Lower lobe of right lung (tissue), 2 donors: Measurements from ENCODE around the gene SF3A2. TPM values are rescaled to one million over a fixed set of nuclear protein-coding genes. Genes with fewer than 3 reads are reported as not detected.

Experiments
- ATAC-seq, 2 donors: fragments of 200-7000 bp; cut with Tn5 transposase; one replicate each; pipeline ENCODE4 v1.9.1; 2020 to 2022; ENCODE audit warnings: mild to moderate bottlenecking in 2 of 2, moderate library complexity in 2 of 2
- DNase-seq: peaks from one replicate; pipeline ENCODE4 v3.0.0-alpha.2; 2020
- H3K27ac ChIP-seq: fragments of 200-600 bp; one replicate; pipeline ENCODE4 v1.8.0; 2022
- H3K27me3 ChIP-seq: fragments of 200-600 bp; one replicate; pipeline ENCODE4 v1.8.0; 2022; ENCODE audit warnings: low read depth
- H3K36me3 ChIP-seq: fragments of 200-600 bp; one replicate; pipeline ENCODE4 v1.8.0; 2022; ENCODE audit warnings: mild to moderate bottlenecking
- H3K4me1 ChIP-seq: fragments of 200-600 bp; one replicate; pipeline ENCODE4 v1.8.0; 2022
- H3K4me3 ChIP-seq: fragments of 200-600 bp; one replicate; pipeline ENCODE4 v1.8.0; 2022; ENCODE audit warnings: mild to moderate bottlenecking
- H3K9me3 ChIP-seq: fragments of 200-600 bp; one replicate; pipeline ENCODE4 v1.8.0; 2022
- CTCF ChIP-seq: fragments of 200-600 bp; IDR thresholded peaks from one replicate; pipeline ENCODE4 v1.8.0; 2022; ENCODE audit warnings: antibody characterized with exemption, mild to moderate bottlenecking
- intact Hi-C: fragments of 100-400 bp; cut with DNase I; formaldehyde crosslinking; loops from one replicate; pipeline ENCODE4 v1.11.0; 2022
- total RNA-seq: library from RNA; stranded (reverse); fragmentation: NEBNext Ultra II Directional; extraction: Animal tissue kit (Norgen Biotek cat#: 25700); gene quantifications from one replicate; pipeline ENCODE4 v1.2.1, GENCODE V29; 2021
- donor health status: DM: no; HTN: yes; CAD: no; lungs with severe emphysema.

The SF3A2 gene
- total RNA-seq, 1 donor from 2014 or later, result 55.6 TPM

GRCh38 chr19:2214251-2214650, 22.4 kb upstream of the SF3A2 start:
- intact Hi-C loops, result no loop called here
- ATAC-seq (no peak), DNase-seq (no peak)
- Histone ChIP-seq H3K27me3 (no peaks in the 10 kb centered on the region), H3K27ac (peak overlapping the region; percentile 60), H3K4me3 (no peak overlapping the region), H3K4me1 (peaks cover 7% of the 10 kb centered on the region), H3K9me3 (no peaks in the 10 kb centered on the region), H3K36me3 (peaks cover 99% of the 10 kb centered on the region)
- TF ChIP-seq CTCF, result no peak

- H3K27me3 ChIP-seq, result no peaks in the 10 kb centered on the region
- H3K27ac ChIP-seq, result no peak overlapping the region
- H3K4me3 ChIP-seq, result no peak overlapping the region
- ATAC-seq (no peak), DNase-seq (no peak)
- H3K9me3 ChIP-seq, result no peaks in the 10 kb centered on the region
- H3K4me1 ChIP-seq, result peaks cover 7% of the 10 kb centered on the region
- intact Hi-C loops, result no loop called here
- H3K36me3 ChIP-seq, result peaks cover 99% of the 10 kb centered on the region
- no peak for TF ChIP-seq CTCF
Measured at GRCh38 chr19:2215281-2215751, 21.3 kb upstream of the SF3A2 start.

GRCh38 chr19:2216361-2217225, 20.0 kb upstream of the SF3A2 start:
- DNase-seq, result no peak
- Histone ChIP-seq H3K4me3 (no peak overlapping the region), H3K27me3 (no peaks in the 10 kb centered on the region), H3K4me1 (peaks cover 7% of the 10 kb centered on the region), H3K36me3 (peaks cover 99% of the 10 kb centered on the region), H3K27ac (no peak overlapping the region), H3K9me3 (no peaks in the 10 kb centered on the region)
- intact Hi-C loops, result no loop called here
- ATAC-seq, result no peak
- TF ChIP-seq CTCF, result no peak

- no peak overlapping the region for H3K27ac ChIP-seq
- H3K36me3 ChIP-seq, result peaks cover 99% of the 10 kb centered on the region
- intact Hi-C loops, result no loop called here
- DNase-seq (no peak), ATAC-seq (no peak)
- no peaks in the 10 kb centered on the region for H3K9me3 ChIP-seq
- no peaks in the 10 kb centered on the region for H3K27me3 ChIP-seq
- H3K4me3 ChIP-seq, result no peak overlapping the region
- peaks cover 6% of the 10 kb centered on the region for H3K4me1 ChIP-seq
- no peak for TF ChIP-seq CTCF
Measured at GRCh38 chr19:2217591-2217990, 19.0 kb upstream of the SF3A2 start.

GRCh38 chr19:2219726-2220125, 16.9 kb upstream of the SF3A2 start:
- ATAC-seq, result no peak
- no peak overlapping the region for H3K4me3 ChIP-seq
- TF ChIP-seq CTCF, result no peak
- no peak for DNase-seq
- H3K36me3 ChIP-seq, result peaks cover 99% of the 10 kb centered on the region
- intact Hi-C loops, result no loop called here
- H3K4me1 ChIP-seq, result no peaks in the 10 kb centered on the region
- H3K27me3 ChIP-seq, result no peaks in the 10 kb centered on the region
- no peaks in the 10 kb centered on the region for H3K9me3 ChIP-seq
- H3K27ac ChIP-seq, result no peak overlapping the region
